IPS-11a (cell line): ENCODE measurements around the gene KLHL22.
"Not testable (repeated sequence)": the region's sequence is repeated elsewhere in the genome, so short reads cannot be mapped to it uniquely, and the experiment has no call there.

Experiments
- H3K4me3 ChIP-seq: one replicate; pipeline ENCODE4 v1.5.1; 2013; ENCODE audit warnings: low read depth, low read length, control low read depth

Gene KLHL22

GRCh38 chr22:20423906-20424551 lies 71.6 kb downstream of the KLHL22 start:
- H3K4me3 ChIP-seq, result no peak overlapping the region

GRCh38 chr22:20423008-20423905 lies 72.3 kb downstream of the KLHL22 start:
- H3K4me3 ChIP-seq, result no peak overlapping the region

DNA sequence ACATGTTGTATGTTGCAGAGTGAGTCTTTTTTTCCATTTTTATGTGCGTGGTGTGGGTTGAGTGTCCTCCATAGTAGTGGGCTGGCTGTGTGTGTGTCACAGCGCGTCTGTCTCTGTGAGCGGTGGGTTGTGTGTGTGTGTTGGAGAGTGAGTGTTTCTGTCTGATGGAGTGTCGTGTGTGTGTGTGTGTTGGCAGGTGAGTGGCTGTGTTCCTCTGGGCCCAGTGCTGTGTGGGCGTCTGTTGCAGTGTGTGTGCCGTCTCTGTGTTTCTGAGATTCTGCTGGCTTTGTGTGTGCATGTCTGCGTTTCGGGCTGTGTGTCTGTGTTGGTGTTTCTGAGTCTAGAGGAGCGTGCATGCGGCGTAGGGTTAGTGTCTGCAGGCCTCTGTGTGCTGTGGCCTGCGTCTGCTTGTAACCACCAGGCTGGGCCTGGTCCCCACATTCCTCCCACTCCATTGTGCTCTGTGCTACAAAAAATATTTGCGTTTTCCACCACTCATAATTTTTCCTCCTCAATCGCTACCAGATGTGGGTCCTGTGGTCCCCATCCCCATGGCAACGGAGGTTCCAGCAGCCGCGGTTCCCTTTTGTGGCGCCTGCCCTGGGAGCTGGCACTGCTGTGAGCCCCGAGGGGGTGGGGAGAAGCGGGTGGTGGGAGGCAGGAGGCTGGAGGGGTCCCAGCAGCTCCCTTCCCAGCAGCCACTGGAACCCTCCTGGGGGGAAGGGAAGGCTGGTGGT lies 73.2 kb downstream of the KLHL22 start:
- no peak overlapping the region for H3K4me3 ChIP-seq

DNA sequence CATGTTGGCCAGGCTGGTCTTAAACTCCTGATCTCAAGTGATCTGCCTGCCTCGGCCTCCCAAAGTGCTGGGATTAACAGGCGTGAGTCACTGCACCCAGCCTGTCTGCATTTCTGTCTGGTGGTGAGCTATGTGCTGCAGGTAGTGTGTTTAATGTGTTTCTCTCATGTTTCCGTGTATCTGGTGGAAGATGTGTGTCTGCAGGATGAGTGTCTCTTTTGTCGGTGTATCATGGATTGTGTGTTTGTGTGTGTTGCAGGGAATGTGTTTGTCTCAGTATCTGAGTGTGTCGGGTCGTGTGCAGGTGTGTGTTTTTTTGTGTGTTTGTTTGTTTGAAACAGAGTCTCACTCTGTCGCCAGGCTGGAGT lies 74.1 kb downstream of the KLHL22 start:
- no peak overlapping the region for H3K4me3 ChIP-seq

DNA sequence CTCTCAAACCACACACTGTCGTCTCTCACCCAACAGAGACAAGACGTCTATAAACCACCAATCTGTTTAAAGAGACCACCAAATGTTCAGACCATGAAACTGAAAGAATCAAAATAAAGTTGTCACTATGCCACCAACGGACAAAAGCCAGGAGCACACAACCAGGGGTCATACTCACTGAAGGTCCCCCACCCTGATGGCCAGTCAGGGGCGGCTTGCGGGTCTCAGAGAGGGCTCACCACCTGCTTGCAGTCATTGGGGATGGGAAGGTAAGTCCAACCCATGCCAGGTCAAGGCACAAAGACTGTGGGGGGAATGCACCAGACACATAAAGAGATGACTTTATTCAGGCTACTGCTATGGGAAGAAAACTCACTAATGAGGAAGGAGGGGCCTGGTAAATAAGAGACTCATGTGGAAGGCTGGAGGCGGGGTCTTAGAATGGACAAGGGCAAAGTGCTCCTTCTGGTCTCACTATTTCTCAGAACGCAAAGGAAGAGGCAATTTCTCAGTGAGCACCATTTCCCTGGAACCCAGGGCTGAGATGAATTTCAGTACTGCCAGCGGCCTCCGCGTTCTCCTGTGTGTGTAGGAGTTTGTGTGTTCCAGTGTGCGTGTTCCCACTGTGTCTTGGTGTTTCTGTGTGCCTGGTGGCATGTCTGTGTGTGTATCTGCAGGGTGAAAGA lies 75.3 kb downstream of the KLHL22 start:
- no peak overlapping the region for H3K4me3 ChIP-seq

DNA sequence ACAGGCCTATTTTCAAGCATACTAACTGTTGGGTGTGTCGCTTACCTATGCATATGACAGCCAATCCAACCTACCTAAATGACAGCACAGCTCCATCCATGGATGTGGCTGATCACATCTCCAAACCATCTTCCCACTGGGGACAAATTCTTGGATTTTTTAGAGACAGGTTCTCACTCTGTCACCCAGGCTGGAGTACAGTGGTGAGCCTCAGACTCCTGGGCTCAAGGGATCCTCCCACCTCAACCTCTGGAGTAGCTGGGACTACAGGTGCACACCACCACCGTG lies 76.0 kb downstream of the KLHL22 start:
- no peak overlapping the region for H3K4me3 ChIP-seq

DNA sequence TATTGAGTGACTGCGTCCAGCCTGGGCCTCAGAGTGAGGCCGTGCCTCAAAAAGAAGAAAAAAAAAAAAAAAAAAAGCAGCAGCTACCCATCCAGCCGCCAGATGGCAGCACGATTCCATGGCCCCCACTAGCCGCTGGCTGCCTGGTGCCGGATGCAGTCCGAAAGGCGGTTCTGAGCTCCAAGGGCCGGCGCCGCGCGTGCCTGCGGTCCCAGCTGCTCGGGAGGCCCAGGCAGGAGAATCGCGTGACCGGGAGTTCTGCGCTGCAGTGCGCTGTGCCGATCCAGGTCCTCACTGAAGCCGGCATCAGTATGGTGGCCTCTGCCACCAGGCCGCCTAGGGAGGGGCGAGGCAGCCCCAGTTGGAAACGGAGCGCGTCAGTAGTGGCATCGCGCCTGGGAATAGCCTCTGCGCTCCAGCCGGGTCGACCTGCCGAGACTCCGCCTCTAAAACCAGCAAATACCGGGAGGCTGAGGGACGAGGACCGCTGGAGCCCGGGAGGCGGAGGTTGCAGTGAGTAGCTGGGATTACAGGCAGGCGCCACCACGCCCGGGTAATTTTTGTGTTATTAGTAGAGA lies 77.3 kb downstream of the KLHL22 start:
- peak overlapping the region; percentile 14 for H3K4me3 ChIP-seq

- H3K4me3 ChIP-seq, result not testable (repeated sequence)
Measured at GRCh38 chr22:20415699-20416098, 79.9 kb downstream of the KLHL22 start.

GRCh38 chr22:20415241-20415640 lies 80.4 kb downstream of the KLHL22 start:
- H3K4me3 ChIP-seq, result not testable (repeated sequence)

DNA sequence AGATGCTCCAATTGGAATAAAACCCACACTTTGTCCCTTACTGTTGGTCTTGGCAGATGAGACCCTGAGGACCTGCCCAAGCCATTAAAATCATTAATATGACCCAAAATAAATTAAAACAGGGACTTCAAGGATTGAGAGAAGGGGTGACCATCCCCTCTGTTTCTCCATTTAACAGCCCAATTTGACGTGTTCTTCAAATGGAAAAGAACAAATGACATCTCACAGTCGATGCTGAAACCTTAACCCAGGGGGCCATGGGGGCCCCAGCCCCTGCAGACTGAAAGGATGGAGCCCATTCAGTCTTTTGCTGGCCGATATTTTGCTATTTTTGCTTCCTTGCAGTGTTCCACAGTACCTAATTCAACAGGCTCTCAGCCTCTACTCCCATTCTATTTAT lies 81.1 kb downstream of the KLHL22 start:
- no peak overlapping the region for H3K4me3 ChIP-seq

DNA sequence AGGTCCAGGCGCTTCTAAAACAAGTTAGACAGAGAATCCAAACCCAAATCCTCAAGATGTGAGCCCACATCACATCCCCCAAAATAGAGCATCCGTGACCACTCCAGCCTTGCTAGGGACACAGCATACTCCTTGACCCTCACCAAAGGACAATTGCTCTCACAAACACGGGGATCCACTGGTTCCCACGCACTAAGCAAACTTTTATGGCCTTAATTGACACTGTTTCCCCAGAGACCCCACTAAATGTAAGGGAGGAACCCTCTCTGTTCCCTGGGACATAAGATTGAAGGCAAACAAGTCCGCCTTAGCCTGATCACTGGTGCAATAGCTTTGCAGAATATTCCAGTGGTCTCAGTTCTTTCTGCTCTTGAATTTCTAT lies 81.5 kb downstream of the KLHL22 start:
- H3K4me3 ChIP-seq, result no peak overlapping the region

DNA sequence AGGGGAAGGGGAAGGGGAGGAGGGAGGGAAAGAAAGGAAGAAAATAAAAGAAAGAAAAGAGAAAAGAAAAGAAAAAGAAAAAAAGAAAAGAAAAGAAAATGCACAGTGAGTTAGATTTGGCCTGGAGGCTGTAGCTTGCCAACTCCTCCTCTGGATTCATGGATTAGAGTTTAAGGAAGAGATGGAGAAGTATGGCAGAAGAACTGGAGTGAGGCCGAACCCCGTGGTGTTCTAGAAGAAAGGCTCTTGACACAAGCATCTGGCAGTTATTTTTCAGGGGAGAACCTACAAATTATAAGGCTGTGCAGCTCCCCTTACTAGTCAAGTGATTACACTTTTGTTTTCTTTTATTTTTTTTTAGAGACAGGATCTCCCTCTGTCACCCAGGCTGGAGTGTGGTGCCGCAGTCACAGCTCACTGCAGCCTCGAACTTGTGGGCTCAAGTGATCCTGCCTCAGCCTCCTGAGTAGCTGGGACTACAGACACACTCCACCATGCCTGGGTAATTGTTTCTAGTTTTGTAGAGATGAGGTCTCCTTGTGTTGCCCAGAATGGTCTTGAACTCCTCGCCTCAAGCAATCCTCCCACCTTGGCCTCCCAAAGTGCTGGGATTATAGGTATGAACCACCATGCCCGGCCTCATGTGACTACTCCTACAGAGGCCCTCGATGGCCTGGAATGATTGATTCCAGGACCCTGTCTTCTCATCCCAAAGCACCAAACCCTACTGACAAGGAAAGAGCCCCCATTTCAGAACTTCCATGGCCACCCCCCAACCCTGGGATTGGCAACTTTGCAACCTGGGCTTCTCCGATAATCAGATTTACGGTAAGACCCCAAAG lies 82.2 kb downstream of the KLHL22 start:
- no peak overlapping the region for H3K4me3 ChIP-seq

GRCh38 chr22:20412474-20413216 lies 83.0 kb downstream of the KLHL22 start:
- H3K4me3 ChIP-seq, result no peak overlapping the region

GRCh38 chr22:20409385-20409784 lies 86.2 kb downstream of the KLHL22 start:
- not testable (repeated sequence) for H3K4me3 ChIP-seq

- no peak overlapping the region for H3K4me3 ChIP-seq
Measured at GRCh38 chr22:20408891-20409290, 86.7 kb downstream of the KLHL22 start.

- no peak overlapping the region for H3K4me3 ChIP-seq
Measured at GRCh38 chr22:20407829-20408228, 87.8 kb downstream of the KLHL22 start.

GRCh38 chr22:20406686-20407408 lies 88.7 kb downstream of the KLHL22 start:
- no peak overlapping the region for H3K4me3 ChIP-seq

DNA sequence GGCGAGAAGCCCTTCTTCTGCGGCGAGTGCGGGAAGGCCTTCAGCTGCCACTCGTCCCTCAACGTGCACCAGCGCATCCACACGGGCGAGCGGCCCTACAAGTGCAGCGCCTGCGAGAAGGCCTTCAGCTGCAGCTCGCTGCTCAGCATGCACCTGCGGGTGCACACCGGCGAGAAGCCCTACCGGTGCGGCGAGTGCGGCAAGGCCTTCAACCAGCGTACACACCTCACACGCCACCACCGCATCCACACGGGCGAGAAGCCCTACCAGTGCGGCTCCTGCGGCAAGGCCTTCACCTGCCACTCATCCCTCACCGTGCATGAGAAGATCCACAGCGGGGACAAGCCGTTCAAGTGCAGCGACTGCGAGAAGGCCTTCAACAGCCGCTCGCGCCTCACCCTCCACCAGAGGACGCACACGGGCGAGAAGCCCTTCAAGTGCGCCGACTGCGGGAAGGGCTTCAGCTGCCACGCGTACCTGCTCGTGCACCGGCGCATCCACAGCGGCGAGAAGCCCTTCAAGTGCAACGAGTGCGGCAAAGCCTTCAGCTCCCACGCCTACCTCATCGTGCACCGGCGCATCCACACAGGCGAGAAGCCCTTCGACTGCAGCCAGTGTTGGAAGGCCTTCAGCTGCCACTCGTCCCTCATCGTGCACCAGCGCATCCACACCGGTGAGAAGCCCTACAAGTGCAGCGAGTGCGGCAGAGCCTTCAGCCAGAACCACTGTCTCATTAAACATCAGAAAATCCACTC lies 89.5 kb downstream of the KLHL22 start:
- no peak overlapping the region for H3K4me3 ChIP-seq
